ENCODE data around the gene XDH. TPM values are rescaled to one million over a fixed set of nuclear protein-coding genes. Genes with fewer than 3 reads are reported as not detected.

The XDH gene
- total RNA-seq, 1 donor from 2014 or later, result 7.5 TPM

DNA sequence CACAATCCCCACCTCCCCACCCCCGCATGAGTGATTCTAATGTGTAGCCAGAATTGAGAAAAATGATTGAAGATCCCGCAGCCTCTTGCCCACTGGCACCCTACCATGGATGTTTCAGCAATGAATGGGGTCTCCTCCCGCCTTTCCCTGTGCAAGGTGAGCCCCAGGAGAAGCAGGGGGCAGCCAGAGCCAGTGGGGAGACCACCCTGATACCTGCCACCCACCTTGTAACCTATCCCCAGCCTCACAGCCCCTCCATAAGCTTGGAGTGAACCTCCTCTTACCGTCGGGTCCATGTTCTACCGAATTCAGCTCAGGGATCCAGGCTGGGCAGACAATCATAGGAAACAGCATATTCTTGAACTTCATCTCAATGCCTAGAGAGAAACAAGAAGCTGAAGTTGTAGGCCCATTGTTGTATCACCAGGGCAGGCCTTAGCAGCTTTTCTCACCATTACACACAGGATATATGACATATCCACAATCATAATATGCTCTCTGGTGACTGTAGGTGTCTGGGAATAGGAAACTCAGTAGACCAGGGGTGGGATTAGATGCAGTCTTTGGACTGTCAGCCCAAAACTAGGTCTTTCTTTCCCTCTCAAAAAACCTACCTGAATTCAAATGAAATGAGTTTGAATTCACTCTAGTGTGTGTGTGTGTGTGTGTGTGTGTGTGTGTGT lies 30.9 kb downstream of the XDH start:
- Mint-ChIP-seq H3K9me3 (no peaks in the 10 kb centered on the region), H3K36me3 (no peaks in the 10 kb centered on the region), H3K27me3 (ENCODE audit: insufficient read depth, low read depth) (peaks cover 4% of the 10 kb centered on the region), H3K27ac (no peak overlapping the region), H3K4me3 (no peak overlapping the region), H3K4me1 (no peaks in the 10 kb centered on the region)
- DNase-seq (ENCODE audit: low spot score), result no peak
- Histone ChIP-seq H4K20me1 (ENCODE audit: low read depth) (no peaks in the 10 kb centered on the region), H3K4me2 (no peak overlapping the region), H3K36me3 (no peaks in the 10 kb centered on the region), H3F3A (ENCODE audit: low read depth) (no peaks in the 10 kb centered on the region), H3K9ac (no peak overlapping the region), H3K27ac (no peak overlapping the region), H3K9me3 (ENCODE audit: low read depth) (no peaks in the 10 kb centered on the region), H2AFZ (replicated peaks) (no peak overlapping the region), H3K79me2 (ENCODE audit: low read depth) (no peaks in the 10 kb centered on the region), H3K27me3 (no peaks in the 10 kb centered on the region), H3K4me1 (no peaks in the 10 kb centered on the region), H3K4me3 (no peak overlapping the region)
- TF ChIP-seq, protein P1, sequence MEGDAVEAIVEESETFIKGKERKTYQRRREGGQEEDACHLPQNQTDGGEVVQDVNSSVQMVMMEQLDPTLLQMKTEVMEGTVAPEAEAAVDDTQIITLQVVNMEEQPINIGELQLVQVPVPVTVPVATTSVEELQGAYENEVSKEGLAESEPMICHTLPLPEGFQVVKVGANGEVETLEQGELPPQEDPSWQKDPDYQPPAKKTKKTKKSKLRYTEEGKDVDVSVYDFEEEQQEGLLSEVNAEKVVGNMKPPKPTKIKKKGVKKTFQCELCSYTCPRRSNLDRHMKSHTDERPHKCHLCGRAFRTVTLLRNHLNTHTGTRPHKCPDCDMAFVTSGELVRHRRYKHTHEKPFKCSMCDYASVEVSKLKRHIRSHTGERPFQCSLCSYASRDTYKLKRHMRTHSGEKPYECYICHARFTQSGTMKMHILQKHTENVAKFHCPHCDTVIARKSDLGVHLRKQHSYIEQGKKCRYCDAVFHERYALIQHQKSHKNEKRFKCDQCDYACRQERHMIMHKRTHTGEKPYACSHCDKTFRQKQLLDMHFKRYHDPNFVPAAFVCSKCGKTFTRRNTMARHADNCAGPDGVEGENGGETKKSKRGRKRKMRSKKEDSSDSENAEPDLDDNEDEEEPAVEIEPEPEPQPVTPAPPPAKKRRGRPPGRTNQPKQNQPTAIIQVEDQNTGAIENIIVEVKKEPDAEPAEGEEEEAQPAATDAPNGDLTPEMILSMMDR (IDR thresholded peaks at IDR 0.05), result no peak
- TF ChIP-seq EZH2phosphoT487 (IDR thresholded peaks at IDR 0.05), result no peak
- no peak for TF ChIP-seq EZH2 (IDR thresholded peaks at IDR 0.05)

DNA sequence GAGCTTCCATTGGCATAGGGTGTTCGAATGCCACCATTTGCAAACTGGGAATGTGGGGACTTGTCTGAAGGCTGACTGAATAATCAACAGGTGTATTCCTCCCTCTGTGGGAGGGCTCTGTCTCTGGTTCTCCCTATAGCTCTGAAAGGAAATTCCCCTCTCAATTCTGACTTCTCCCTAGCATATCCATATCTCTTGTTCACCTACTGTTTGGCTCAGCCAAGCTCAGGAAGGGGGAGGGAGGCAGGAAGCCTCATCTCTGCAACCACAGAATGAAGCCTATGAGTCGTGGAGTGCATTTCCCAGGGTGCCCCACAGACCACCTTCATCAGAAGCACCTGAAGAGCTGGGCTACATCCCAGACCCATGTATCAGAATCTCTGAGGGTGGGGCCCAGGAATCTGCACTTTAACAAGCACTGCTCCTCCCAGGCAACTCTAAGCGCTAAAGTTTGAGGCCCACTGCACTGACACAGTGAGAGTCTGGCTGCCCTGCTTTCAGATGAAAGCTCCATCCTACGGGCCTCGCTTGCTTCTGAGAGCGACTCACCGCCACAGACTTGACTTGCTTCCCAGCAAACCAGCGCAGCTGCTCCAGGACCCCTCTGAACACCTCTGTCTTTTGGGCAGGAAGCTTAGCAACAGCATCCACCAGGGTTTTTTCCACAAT lies 32.0 kb downstream of the XDH start:
- Histone ChIP-seq H2AFZ (replicated peaks) (no peak overlapping the region), H3K79me2 (ENCODE audit: low read depth) (no peaks in the 10 kb centered on the region), H3K4me3 (no peak overlapping the region), H3K4me1 (no peaks in the 10 kb centered on the region), H3K36me3 (no peaks in the 10 kb centered on the region), H3K27me3 (no peaks in the 10 kb centered on the region), H3F3A (ENCODE audit: low read depth) (no peaks in the 10 kb centered on the region), H3K4me2 (no peak overlapping the region), H3K9me3 (ENCODE audit: low read depth) (no peaks in the 10 kb centered on the region), H3K9ac (no peak overlapping the region), H4K20me1 (ENCODE audit: low read depth) (no peaks in the 10 kb centered on the region), H3K27ac (no peak overlapping the region)
- no peaks in the 10 kb centered on the region for H3K36me3 Mint-ChIP-seq
- no peaks in the 10 kb centered on the region for H3K9me3 Mint-ChIP-seq
- TF ChIP-seq EZH2phosphoT487 (IDR thresholded peaks at IDR 0.05) (no peak), EZH2 (IDR thresholded peaks at IDR 0.05) (no peak)
- TF ChIP-seq, protein P1 (IDR thresholded peaks at IDR 0.05), result no peak
- H3K4me3 Mint-ChIP-seq, result no peak overlapping the region
- H3K27ac Mint-ChIP-seq, result no peak overlapping the region
- DNase-seq (ENCODE audit: low spot score), result no peak
- H3K27me3 Mint-ChIP-seq (ENCODE audit: insufficient read depth, low read depth), result peaks cover 2% of the 10 kb centered on the region
- no peaks in the 10 kb centered on the region for H3K4me1 Mint-ChIP-seq

DNA sequence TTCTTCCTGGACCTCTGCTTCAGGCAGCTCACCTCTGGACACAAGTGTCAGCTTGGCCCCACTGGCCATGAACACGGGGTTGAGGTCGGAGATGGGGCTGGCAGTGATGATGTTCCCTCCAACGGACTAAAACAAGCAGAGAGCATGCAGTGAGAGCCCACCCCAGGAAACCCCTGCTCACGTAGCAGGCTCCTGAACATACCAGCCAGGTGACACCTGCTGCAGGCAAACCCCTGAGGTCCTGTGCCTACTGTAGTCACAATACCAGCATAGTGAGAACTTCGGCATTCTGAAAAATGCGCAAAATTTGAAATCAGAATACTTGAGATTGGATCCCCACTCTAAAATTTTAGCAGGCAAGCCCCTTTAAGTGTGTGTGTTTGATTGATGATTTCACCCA lies 32.9 kb downstream of the XDH start:
- H3K9ac ChIP-seq, result no peak overlapping the region
- H3F3A ChIP-seq (ENCODE audit: low read depth), result peaks cover under 1% of the 10 kb centered on the region
- no peaks in the 10 kb centered on the region for H3K4me1 ChIP-seq
- Mint-ChIP-seq H3K36me3 (no peaks in the 10 kb centered on the region), H3K27me3 (ENCODE audit: insufficient read depth, low read depth) (peaks cover 2% of the 10 kb centered on the region), H3K9me3 (no peaks in the 10 kb centered on the region), H3K4me3 (no peak overlapping the region), H3K4me1 (no peaks in the 10 kb centered on the region), H3K27ac (no peak overlapping the region)
- H3K27ac ChIP-seq, result no peak overlapping the region
- no peaks in the 10 kb centered on the region for H3K36me3 ChIP-seq
- H3K4me3 ChIP-seq, result no peak overlapping the region
- H3K27me3 ChIP-seq, result no peaks in the 10 kb centered on the region
- H3K9me3 ChIP-seq (ENCODE audit: low read depth), result no peaks in the 10 kb centered on the region
- H4K20me1 ChIP-seq (ENCODE audit: low read depth), result no peaks in the 10 kb centered on the region
- H3K79me2 ChIP-seq (ENCODE audit: low read depth), result no peaks in the 10 kb centered on the region
- no peak overlapping the region for H2AFZ ChIP-seq (replicated peaks)
- no peak for TF ChIP-seq EZH2phosphoT487 (IDR thresholded peaks at IDR 0.05)
- TF ChIP-seq, protein P1 (IDR thresholded peaks at IDR 0.05), result no peak
- TF ChIP-seq EZH2 (IDR thresholded peaks at IDR 0.05), result no peak
- DNase-seq (ENCODE audit: low spot score), result no peak
- no peak overlapping the region for H3K4me2 ChIP-seq
